ENCODE data around the gene ZFYVE28. TPM values are rescaled to one million over a fixed set of nuclear protein-coding genes. Genes with fewer than 3 reads are reported as not detected.

Gene ZFYVE28
- total and polyA plus RNA-seq, 7 donors = 1.7 to 7.7 (median 3.4) TPM

DNA sequence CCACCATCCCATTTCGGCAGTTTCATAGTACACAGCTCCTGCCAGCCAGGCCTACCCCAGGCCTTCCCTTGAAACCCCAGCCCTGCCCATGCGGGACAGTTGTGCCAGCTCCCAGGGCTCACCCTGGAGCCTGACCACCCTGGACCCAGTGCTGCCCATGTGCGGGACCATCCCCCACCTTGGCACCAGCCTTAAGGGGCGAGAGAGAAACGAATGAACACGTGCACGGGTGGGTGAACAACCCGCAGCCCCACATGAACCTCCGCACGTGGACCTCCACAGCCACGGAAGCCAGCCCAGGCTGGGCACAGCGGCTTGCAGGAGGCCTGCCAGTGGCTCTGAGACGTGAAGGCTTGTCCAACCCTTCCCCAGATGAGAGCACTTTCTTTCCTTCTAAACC lies 80.5 kb downstream of the ZFYVE28 start:
- TF ChIP-seq, protein P1, sequence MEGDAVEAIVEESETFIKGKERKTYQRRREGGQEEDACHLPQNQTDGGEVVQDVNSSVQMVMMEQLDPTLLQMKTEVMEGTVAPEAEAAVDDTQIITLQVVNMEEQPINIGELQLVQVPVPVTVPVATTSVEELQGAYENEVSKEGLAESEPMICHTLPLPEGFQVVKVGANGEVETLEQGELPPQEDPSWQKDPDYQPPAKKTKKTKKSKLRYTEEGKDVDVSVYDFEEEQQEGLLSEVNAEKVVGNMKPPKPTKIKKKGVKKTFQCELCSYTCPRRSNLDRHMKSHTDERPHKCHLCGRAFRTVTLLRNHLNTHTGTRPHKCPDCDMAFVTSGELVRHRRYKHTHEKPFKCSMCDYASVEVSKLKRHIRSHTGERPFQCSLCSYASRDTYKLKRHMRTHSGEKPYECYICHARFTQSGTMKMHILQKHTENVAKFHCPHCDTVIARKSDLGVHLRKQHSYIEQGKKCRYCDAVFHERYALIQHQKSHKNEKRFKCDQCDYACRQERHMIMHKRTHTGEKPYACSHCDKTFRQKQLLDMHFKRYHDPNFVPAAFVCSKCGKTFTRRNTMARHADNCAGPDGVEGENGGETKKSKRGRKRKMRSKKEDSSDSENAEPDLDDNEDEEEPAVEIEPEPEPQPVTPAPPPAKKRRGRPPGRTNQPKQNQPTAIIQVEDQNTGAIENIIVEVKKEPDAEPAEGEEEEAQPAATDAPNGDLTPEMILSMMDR (IDR thresholded peaks at IDR 0.05) = no peak
- 90 to 93% (median 92%) methylated on average over 13 of the region's 13 CpGs for WGBS, 3 donors
- H3K9me3 ChIP-seq = no peaks in the 10 kb centered on the region
- no peak overlapping the region for H3K4me3 ChIP-seq
- ATAC-seq (no peak), DNase-seq (no peak)
- no peaks in the 10 kb centered on the region for H3K27me3 ChIP-seq (ENCODE audit: insufficient read depth in 3 of 3, low read length in 2 of 3)
- no peaks in the 10 kb centered on the region for H3K4me1 ChIP-seq
- H3K36me3 ChIP-seq (ENCODE audit: insufficient read depth in 1 of 2, low read depth in 1 of 2) = no peaks in the 10 kb centered on the region
- H3K27ac ChIP-seq = no peak overlapping the region
- intact Hi-C loops (cut with DNase I) = loop anchor here in 1 of 2 donors (5.0 kb wide), 1 partner anchor 56 kb away; no protein-coding TSS in a partner anchor

DNA sequence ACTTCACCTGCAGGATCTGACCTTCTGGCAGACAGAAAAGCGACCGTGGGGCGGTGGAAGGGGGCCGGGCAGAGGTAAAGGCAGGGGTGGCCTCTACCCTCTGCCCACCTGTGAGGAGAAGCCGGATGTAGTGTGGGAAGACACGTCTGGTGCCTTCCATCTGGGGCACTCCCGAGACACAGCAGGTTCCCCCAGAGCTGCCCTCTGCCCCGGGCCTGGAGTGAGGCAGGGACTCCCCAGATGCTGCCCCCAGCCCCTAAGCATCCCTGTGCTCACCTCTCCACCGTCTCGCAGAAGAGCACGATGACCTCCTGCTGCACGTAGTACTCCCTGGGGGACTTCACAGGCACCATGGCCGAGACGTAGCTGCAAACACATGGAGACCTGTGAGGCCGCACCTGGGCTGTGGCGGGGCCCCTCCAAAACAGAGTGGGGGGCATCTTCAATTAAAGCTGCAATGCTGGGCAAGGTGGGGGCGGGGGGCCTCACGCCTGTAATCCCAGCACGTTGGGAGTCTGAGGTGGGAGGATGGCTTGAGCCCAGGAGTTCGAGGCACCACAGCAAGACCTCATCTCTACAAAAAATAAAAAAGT lies 81.2 kb downstream of the ZFYVE28 start:
- Histone ChIP-seq H3K4me3 (no peak overlapping the region), H3K27me3 (ENCODE audit: insufficient read depth in 3 of 3, low read length in 2 of 3) (no peaks in the 10 kb centered on the region), H3K27ac (no peak overlapping the region), H3K9me3 (no peaks in the 10 kb centered on the region), H3K4me1 (no peaks in the 10 kb centered on the region), H3K36me3 (ENCODE audit: insufficient read depth in 1 of 2, low read depth in 1 of 2) (no peaks in the 10 kb centered on the region)
- 88 to 91% (median 90%) methylated on average over 20 of the region's 20 CpGs for WGBS, 3 donors
- DNase-seq (no peak), ATAC-seq (no peak)
- intact Hi-C loops (cut with DNase I) = loop anchor here in 1 of 2 donors (5.0 kb wide), 1 partner anchor 55 kb away; no protein-coding TSS in a partner anchor
- TF ChIP-seq, protein P1 (IDR thresholded peaks at IDR 0.05) = no peak

DNA sequence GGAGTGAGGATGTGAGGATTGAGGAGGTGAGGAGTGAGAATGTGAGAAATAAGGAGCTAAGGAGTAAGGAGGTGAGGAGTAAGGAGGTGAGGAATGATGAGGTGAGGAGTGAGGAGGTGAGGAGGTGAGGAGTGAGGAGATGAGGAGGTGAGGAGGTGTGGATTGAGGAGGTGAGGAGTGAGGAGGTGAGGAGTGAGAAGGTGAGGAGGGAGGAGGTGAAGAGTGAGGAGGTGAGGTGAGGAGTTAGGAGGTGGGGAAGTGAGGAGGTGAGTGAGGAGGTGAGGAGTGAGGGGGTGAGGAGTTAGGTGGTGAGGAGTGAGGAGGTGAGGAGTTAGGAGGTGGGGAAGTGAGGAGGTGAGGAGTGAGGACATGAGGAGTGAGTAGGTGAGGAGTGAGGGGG lies 81.8 kb downstream of the ZFYVE28 start:
- ATAC-seq (no peak), DNase-seq (no peak)
- no peak overlapping the region for H3K4me3 ChIP-seq
- no peaks in the 10 kb centered on the region for H3K36me3 ChIP-seq (ENCODE audit: insufficient read depth in 1 of 2, low read depth in 1 of 2)
- H3K9me3 ChIP-seq = no peaks in the 10 kb centered on the region
- intact Hi-C loops (cut with DNase I) = loop anchor here in 1 of 2 donors (5.0 kb wide), 1 partner anchor 54 kb away; no protein-coding TSS in a partner anchor
- H3K27me3 ChIP-seq (ENCODE audit: insufficient read depth in 3 of 3, low read length in 2 of 3) = no peaks in the 10 kb centered on the region
- TF ChIP-seq, protein P1 (IDR thresholded peaks at IDR 0.05) = no peak
- no peak overlapping the region for H3K27ac ChIP-seq
- no peaks in the 10 kb centered on the region for H3K4me1 ChIP-seq

DNA sequence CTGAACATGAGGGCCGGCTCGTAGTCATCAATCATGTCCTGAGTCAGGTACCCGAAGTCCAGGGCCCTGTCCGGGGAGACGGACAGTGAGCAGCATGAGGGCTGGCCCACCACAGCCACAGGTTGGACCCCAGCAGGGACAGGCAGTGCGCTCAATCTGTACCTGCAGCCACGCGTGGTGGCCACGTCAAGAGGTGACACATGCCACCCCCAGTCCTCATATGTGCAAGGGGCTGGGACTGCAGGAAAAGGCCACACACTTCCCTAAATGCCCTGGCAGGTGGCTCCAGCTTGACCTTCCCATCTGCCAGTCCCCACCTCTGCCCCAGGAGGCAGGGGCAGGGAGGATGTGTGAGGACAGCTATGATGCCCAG lies 82.7 kb downstream of the ZFYVE28 start:
- H3K36me3 ChIP-seq (ENCODE audit: insufficient read depth in 1 of 2, low read depth in 1 of 2) = no peaks in the 10 kb centered on the region
- intact Hi-C loops (cut with DNase I) = loop anchor here in 1 of 2 donors (5.0 kb wide), 1 partner anchor 53 kb away; no protein-coding TSS in a partner anchor

More for the DNA sequence above, 82.7 kb downstream of the ZFYVE28 start:
- TF ChIP-seq, protein P1 (IDR thresholded peaks at IDR 0.05) = no peak
- Histone ChIP-seq H3K4me3 (no peak overlapping the region), H3K4me1 (no peaks in the 10 kb centered on the region), H3K9me3 (no peaks in the 10 kb centered on the region), H3K27ac (no peak overlapping the region), H3K27me3 (ENCODE audit: insufficient read depth in 3 of 3, low read length in 2 of 3) (no peaks in the 10 kb centered on the region)
- ATAC-seq = no peak
- WGBS, 3 donors = 79 to 85% (median 82%) methylated on average over 9 of the region's 9 CpGs
- no peak for DNase-seq

Data from psoas muscle (tissue), 8 donors.